OCI-LY7 (cell line): ENCODE measurements around the gene NSMCE1. TPM values are rescaled to one million over a fixed set of nuclear protein-coding genes. Genes with fewer than 3 reads are reported as not detected.

Experiments used
- BruUV-seq: library from RNA; stranded (reverse); fragments of 400-500 nt; replicated peaks from 2 replicates; lab custom pipeline; 2021; lab: Mats Ljungman, UMichigan
- CTCF ChIA-PET: fragments of 300-600 bp; sonication (Branson Sonifier 250); formaldehyde crosslinking; loops from one replicate; lab custom pipeline; 2022; ENCODE audit warnings: antibody characterized with exemption; ENCODE audit not compliant: unreplicated experiment; lab: Charles Lee
- POLR2A ChIA-PET: fragments of 300-600 bp; sonication (Branson Sonifier 250); formaldehyde crosslinking; loops from one replicate; lab custom pipeline; 2022; ENCODE audit warnings: antibody characterized with exemption; lab: Charles Lee
- DNase-seq: peaks from one replicate; pipeline ENCODE4 v3.0.0-alpha.2; 2015; ENCODE audit warnings: low spot score
- H2AFZ ChIP-seq: fragments of 200-600 bp; sonication (generic), shearing (Covaris generic); 2 replicates; pipeline ENCODE4 v1.6.1; 2014; ENCODE audit warnings: mild to moderate bottlenecking, antibody characterized with exemption, low read length, moderate library complexity
- H3K27ac ChIP-seq: fragments of 200-600 bp; sonication (generic); 2 replicates; pipeline ENCODE4 v1.5.1; 2014; ENCODE audit warnings: mixed run types, low read depth, mild to moderate bottlenecking, moderate library complexity, low read length, inconsistent platforms; ENCODE audit not compliant: poor library complexity, severe bottlenecking
- H3K36me3 ChIP-seq: fragments of 200-600 bp; sonication (generic); 2 replicates; pipeline ENCODE4 v1.6.1; 2014; ENCODE audit warnings: mild to moderate bottlenecking, antibody characterized with exemption, low read length, moderate library complexity, mixed read lengths; ENCODE audit not compliant: insufficient read depth
- H3K4me1 ChIP-seq: fragments of 200-600 bp; sonication (generic); 2 replicates; pipeline ENCODE4 v1.5.1; 2014; ENCODE audit warnings: mild to moderate bottlenecking, low read length; ENCODE audit not compliant: insufficient read depth, poor library complexity, severe bottlenecking
- H3K4me2 ChIP-seq: fragments of 200-600 bp; sonication (generic); 2 replicates; pipeline ENCODE4 v1.6.1; 2014; ENCODE audit warnings: mild to moderate bottlenecking, low read length
- H3K4me3 ChIP-seq: fragments of 200-600 bp; sonication (generic); 2 replicates; pipeline ENCODE4 v1.5.1; 2014; ENCODE audit warnings: mild to moderate bottlenecking, low read depth, low read length; ENCODE audit not compliant: poor library complexity, severe bottlenecking
- H3K79me2 ChIP-seq: fragments of 200-600 bp; sonication (generic); 2 replicates; pipeline ENCODE4 v1.6.1; 2016; ENCODE audit warnings: low read depth, mild to moderate bottlenecking, low read length, moderate library complexity, mixed read lengths; ENCODE audit not compliant: insufficient read depth
- H3K9me2 ChIP-seq: fragments of 200-600 bp; sonication (generic); 2 replicates; pipeline ENCODE4 v1.6.1; 2016; ENCODE audit warnings: mild to moderate bottlenecking, low read length, mixed read lengths; ENCODE audit not compliant: insufficient read depth
- H3K9me3 ChIP-seq: fragments of 200-600 bp; sonication (generic); 2 replicates; pipeline ENCODE4 v1.6.1; 2014; ENCODE audit warnings: mild to moderate bottlenecking, mixed run types, low read length, mixed read lengths
- H4K20me1 ChIP-seq: fragments of 200-600 bp; sonication (generic); 2 replicates; pipeline ENCODE4 v1.6.1; 2014; ENCODE audit warnings: mild to moderate bottlenecking, antibody characterized with exemption, low read length, moderate library complexity, mixed read lengths; ENCODE audit not compliant: insufficient read depth
- EZH2phosphoT487 ChIP-seq: fragments of 200-600 bp; sonication (generic); IDR thresholded peaks from 2 replicates; pipeline ENCODE4 v1.6.1; 2018; ENCODE audit warnings: low read depth, borderline replicate concordance, mild to moderate bottlenecking, mixed run types, antibody characterized with exemption, low read length, moderate library complexity, mixed read lengths
- intact Hi-C: fragments of 100-400 bp; cut with micrococcal nuclease; formaldehyde crosslinking; loops from one replicate; pipeline ENCODE4 v1.10.0; 2022; ENCODE audit not compliant: unreplicated experiment
- total RNA-seq, 2 experiments: library from RNA; depleted of rRNA in 1 of 2; stranded (reverse); fragments of >200 nt in 1 of 2; shearing (Covaris generic) in 1 of 2; gene quantifications; 2 replicates each; pipeline ENCODE4 v1.2.3, GENCODE V29; 2014 to 2022
- TF ChIP-seq, protein P1 (sequence below): fragments of 200-600 bp; sonication (generic); conservative IDR thresholded peaks from 2 replicates; pipeline ENCODE4 v1.5.1; 2014; ENCODE audit warnings: mild to moderate bottlenecking, antibody characterized with exemption, low read length, moderate library complexity, mixed read lengths

The NSMCE1 gene
- total RNA-seq, 2 experiments from 2014 or later: 51.1 to 84.0 TPM

DNA sequence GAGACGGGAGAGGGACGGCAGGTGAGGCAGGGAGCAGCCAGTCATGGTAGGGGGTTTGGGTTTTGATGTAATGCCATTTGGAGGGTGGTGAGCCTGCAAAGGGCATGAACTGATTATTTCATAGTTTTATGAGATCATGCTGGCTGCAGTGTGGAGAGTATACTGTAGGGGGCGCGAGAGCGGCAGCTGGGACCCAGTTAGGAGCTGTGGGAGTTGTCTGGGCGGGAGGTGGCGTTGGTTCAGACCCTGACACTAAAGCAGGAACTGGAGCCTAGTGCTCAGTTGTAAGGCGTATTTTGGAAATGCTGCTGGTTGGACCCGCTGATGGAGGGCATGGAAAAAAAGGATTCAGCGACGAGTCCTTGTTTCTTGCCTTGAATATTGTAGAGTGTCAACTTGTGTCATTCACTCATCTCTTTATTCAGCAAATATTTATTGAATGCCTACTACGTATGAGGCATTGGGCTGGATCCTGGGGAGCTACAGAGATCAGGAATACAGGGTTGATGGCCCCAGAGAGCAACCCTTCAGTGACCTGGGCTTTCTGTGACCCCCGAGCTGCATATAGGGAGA, 89.0 kb downstream of the NSMCE1 start:
- ChIA-PET POLR2A (interaction anchor here (1.3 to 1.9 kb wide), 6 partner anchors 8 to 194 kb away, joined by 3 to 8 read pairs (median 4); partner anchors contain the start of gene KDM8), CTCF (interaction anchor here (0.7 to 1.6 kb wide), 13 partner anchors 14 to 271 kb away, joined by 3 to 8 read pairs (median 4); partner anchors contain the start of gene KDM8)
- H4K20me1 ChIP-seq: no peaks in the 10 kb centered on the region
- intact Hi-C loops: loop anchor here (1.0 to 10.0 kb wide), 7 partner anchors 20 to 475 kb away; no protein-coding TSS in a partner anchor
- peak; percentile 87 for DNase-seq
- no peak overlapping the region for H3K27ac ChIP-seq
- peak overlapping the region; percentile 70; the same call in 1 of the 2 replicates for H2AFZ ChIP-seq
- no peaks in the 10 kb centered on the region for H3K79me2 ChIP-seq
- H3K9me2 ChIP-seq: no peaks in the 10 kb centered on the region
- no TSS peak for BruUV-seq
- H3K4me2 ChIP-seq: peak overlapping the region; percentile 27
- no peaks in the 10 kb centered on the region for H3K36me3 ChIP-seq
- no peak overlapping the region for H3K4me3 ChIP-seq
- TF ChIP-seq EZH2phosphoT487: no peak
- TF ChIP-seq, protein P1, sequence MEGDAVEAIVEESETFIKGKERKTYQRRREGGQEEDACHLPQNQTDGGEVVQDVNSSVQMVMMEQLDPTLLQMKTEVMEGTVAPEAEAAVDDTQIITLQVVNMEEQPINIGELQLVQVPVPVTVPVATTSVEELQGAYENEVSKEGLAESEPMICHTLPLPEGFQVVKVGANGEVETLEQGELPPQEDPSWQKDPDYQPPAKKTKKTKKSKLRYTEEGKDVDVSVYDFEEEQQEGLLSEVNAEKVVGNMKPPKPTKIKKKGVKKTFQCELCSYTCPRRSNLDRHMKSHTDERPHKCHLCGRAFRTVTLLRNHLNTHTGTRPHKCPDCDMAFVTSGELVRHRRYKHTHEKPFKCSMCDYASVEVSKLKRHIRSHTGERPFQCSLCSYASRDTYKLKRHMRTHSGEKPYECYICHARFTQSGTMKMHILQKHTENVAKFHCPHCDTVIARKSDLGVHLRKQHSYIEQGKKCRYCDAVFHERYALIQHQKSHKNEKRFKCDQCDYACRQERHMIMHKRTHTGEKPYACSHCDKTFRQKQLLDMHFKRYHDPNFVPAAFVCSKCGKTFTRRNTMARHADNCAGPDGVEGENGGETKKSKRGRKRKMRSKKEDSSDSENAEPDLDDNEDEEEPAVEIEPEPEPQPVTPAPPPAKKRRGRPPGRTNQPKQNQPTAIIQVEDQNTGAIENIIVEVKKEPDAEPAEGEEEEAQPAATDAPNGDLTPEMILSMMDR: peak; percentile 99
- H3K9me3 ChIP-seq: no peaks in the 10 kb centered on the region
- peaks cover 33% of the 10 kb centered on the region for H3K4me1 ChIP-seq

- H3K36me3 ChIP-seq: no peaks in the 10 kb centered on the region
- no peaks in the 10 kb centered on the region for H3K9me3 ChIP-seq
- H4K20me1 ChIP-seq: no peaks in the 10 kb centered on the region
- no peak overlapping the region for H2AFZ ChIP-seq
- H3K4me2 ChIP-seq: no peak overlapping the region
- no peak overlapping the region for H3K27ac ChIP-seq
- no peak for DNase-seq
- no peak overlapping the region for H3K4me3 ChIP-seq
- ChIA-PET CTCF (no interaction called here), POLR2A (interaction anchor here (0.6 to 1.6 kb wide), 2 partner anchors 27 to 61 kb away, joined by 3 to 7 read pairs; partner anchors contain the start of gene KDM8)
- peaks cover 56% of the 10 kb centered on the region for H3K4me1 ChIP-seq
- intact Hi-C loops: loop anchor here (5.0 to 10.0 kb wide), 2 partner anchors 140 to 472 kb away; no protein-coding TSS in a partner anchor
- no peaks in the 10 kb centered on the region for H3K9me2 ChIP-seq
- no peaks in the 10 kb centered on the region for H3K79me2 ChIP-seq
- TF ChIP-seq EZH2phosphoT487: no peak
- TF ChIP-seq, protein P1: no peak
- BruUV-seq: no TSS peak
Observed at GRCh38 chr16:27177031-27177774, 91.4 kb downstream of the NSMCE1 start.
